Neural cell (in vitro differentiated cells): ENCODE measurements around the gene ABHD16B.

ENCODE experiments used
- EP300 ChIP-seq: fragments of 450-650 bp; conservative IDR thresholded peaks from 2 replicates; pipeline ENCODE4 v1.6.1; 2014; ENCODE audit warnings: antibody characterized with exemption, mild to moderate bottlenecking, moderate library complexity; ENCODE audit not compliant: poor library complexity, severe bottlenecking
- EZH2 ChIP-seq: fragments of 200-600, 300-800 bp; shearing (Covaris generic), sonication (generic); IDR thresholded peaks from 2 replicates; pipeline ENCODE4 v1.6.1; 2014; ENCODE audit warnings: antibody characterized with exemption, low read length, borderline replicate concordance, mild to moderate bottlenecking; ENCODE audit not compliant: insufficient read depth, poor library complexity, severe bottlenecking
- MXI1 ChIP-seq: fragments of 450-650 bp; conservative IDR thresholded peaks from 2 replicates; pipeline ENCODE4 v1.6.1; 2014; ENCODE audit warnings: antibody characterized with exemption, mild to moderate bottlenecking; ENCODE audit not compliant: poor library complexity, severe bottlenecking
- POLR2AphosphoS5 ChIP-seq: IDR thresholded peaks from 2 replicates; pipeline ENCODE4 v1.6.1; 2012
- RAD21 ChIP-seq: fragments of 450-650 bp; conservative IDR thresholded peaks from 2 replicates; pipeline ENCODE4 v1.6.1; 2014; ENCODE audit warnings: antibody characterized with exemption, mild to moderate bottlenecking, moderate library complexity
- TAF1 ChIP-seq: IDR thresholded peaks from 2 replicates; pipeline ENCODE4 v1.6.1; 2012; ENCODE audit warnings: low read depth
- TF ChIP-seq, protein P1 (sequence below): fragments of 450-650 bp; IDR thresholded peaks from 2 replicates; pipeline ENCODE4 v1.5.1; 2014; ENCODE audit warnings: antibody characterized with exemption, mild to moderate bottlenecking, moderate library complexity; ENCODE audit not compliant: poor library complexity, severe bottlenecking
- TF ChIP-seq, protein P2 (sequence below): IDR thresholded peaks from 2 replicates; pipeline ENCODE4 v1.6.1; 2012; ENCODE audit warnings: borderline replicate concordance

DNA sequence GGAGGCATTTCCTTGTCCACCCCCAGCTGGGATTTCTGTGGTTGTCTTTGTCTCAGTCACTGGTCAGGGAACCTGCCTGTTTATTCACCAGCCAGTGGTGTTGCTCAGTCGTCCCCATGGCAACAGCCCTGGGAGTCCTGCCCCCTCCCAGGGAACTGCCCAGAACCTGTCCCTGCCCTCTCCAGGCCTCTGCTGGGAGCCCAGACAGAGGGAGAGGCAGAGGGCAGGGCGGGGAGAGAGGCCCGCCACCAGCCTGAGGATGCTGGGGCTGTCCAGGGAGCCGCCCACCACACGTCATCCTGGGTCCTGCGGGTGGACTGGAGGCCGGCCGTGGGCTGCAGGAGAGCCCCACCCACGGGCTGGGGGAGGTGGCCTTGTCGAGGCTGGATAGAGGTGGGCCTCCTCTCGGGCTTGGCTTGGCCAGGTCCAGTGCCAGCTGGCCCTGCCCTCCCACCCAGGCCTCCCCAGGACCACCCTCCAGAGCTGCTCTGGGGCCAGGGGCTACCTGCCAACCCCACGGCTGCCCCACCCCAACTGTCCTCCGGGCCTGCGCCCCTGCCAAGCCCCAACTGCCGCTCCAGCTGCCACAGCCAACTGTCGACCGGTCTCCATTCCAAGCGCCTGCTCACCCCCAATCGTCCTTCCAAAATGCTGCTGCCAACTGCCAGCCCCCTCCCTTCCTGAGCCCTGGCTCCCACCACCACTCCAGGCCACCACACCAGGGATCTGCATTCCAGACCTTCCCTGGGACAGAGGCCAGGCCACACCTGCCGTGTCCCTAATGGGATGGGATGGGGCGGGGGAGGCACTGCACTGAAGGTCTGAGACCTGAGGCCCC lies 26.1 kb upstream of the ABHD16B start:
- no peak for TF ChIP-seq EP300
- TF ChIP-seq, protein P1, sequence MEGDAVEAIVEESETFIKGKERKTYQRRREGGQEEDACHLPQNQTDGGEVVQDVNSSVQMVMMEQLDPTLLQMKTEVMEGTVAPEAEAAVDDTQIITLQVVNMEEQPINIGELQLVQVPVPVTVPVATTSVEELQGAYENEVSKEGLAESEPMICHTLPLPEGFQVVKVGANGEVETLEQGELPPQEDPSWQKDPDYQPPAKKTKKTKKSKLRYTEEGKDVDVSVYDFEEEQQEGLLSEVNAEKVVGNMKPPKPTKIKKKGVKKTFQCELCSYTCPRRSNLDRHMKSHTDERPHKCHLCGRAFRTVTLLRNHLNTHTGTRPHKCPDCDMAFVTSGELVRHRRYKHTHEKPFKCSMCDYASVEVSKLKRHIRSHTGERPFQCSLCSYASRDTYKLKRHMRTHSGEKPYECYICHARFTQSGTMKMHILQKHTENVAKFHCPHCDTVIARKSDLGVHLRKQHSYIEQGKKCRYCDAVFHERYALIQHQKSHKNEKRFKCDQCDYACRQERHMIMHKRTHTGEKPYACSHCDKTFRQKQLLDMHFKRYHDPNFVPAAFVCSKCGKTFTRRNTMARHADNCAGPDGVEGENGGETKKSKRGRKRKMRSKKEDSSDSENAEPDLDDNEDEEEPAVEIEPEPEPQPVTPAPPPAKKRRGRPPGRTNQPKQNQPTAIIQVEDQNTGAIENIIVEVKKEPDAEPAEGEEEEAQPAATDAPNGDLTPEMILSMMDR: no peak
- no peak for TF ChIP-seq POLR2AphosphoS5
- TF ChIP-seq RAD21: no peak
- TF ChIP-seq TAF1: no peak
- TF ChIP-seq EZH2: no peak
- TF ChIP-seq MXI1: no peak
- TF ChIP-seq, protein P2, sequence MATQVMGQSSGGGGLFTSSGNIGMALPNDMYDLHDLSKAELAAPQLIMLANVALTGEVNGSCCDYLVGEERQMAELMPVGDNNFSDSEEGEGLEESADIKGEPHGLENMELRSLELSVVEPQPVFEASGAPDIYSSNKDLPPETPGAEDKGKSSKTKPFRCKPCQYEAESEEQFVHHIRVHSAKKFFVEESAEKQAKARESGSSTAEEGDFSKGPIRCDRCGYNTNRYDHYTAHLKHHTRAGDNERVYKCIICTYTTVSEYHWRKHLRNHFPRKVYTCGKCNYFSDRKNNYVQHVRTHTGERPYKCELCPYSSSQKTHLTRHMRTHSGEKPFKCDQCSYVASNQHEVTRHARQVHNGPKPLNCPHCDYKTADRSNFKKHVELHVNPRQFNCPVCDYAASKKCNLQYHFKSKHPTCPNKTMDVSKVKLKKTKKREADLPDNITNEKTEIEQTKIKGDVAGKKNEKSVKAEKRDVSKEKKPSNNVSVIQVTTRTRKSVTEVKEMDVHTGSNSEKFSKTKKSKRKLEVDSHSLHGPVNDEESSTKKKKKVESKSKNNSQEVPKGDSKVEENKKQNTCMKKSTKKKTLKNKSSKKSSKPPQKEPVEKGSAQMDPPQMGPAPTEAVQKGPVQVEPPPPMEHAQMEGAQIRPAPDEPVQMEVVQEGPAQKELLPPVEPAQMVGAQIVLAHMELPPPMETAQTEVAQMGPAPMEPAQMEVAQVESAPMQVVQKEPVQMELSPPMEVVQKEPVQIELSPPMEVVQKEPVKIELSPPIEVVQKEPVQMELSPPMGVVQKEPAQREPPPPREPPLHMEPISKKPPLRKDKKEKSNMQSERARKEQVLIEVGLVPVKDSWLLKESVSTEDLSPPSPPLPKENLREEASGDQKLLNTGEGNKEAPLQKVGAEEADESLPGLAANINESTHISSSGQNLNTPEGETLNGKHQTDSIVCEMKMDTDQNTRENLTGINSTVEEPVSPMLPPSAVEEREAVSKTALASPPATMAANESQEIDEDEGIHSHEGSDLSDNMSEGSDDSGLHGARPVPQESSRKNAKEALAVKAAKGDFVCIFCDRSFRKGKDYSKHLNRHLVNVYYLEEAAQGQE: no peak
